HG02610 (cell line): ENCODE measurements around the gene RNU5B-1.

ENCODE experiments used
- ATAC-seq: cut with Tn5 transposase; IDR thresholded peaks from one replicate; pipeline ENCODE4 v1.9.1; 2021; ENCODE audit warnings: mild to moderate bottlenecking, moderate library complexity; ENCODE audit not compliant: unreplicated experiment

Gene RNU5B-1

GRCh38 chr15:65287520-65287855 is 17.0 kb upstream of the RNU5B-1 start:
- ATAC-seq: peak; percentile 29

GRCh38 chr15:65289261-65289854 is 15.1 kb upstream of the RNU5B-1 start:
- no peak for ATAC-seq

GRCh38 chr15:65290228-65290627 is 14.2 kb upstream of the RNU5B-1 start:
- no peak for ATAC-seq

GRCh38 chr15:65292938-65293518 is 11.4 kb upstream of the RNU5B-1 start:
- ATAC-seq: no peak

- ATAC-seq: no peak
These were observed 5.7 kb upstream of the RNU5B-1 start for GRCh38 chr15:65298731-65299130.

GRCh38 chr15:65300924-65301441 is 3.5 kb upstream of the RNU5B-1 start:
- no peak for ATAC-seq

- ATAC-seq: no peak
These were observed 2.4 kb upstream of the RNU5B-1 start for GRCh38 chr15:65302061-65302460.

- no peak for ATAC-seq
These were observed 643 bp upstream of the RNU5B-1 start for GRCh38 chr15:65303687-65304380.

- ATAC-seq: no peak
These were observed 777 bp downstream of the RNU5B-1 start for GRCh38 chr15:65305150-65305758.

- ATAC-seq: no peak
These were observed 1.3 kb downstream of the RNU5B-1 start for GRCh38 chr15:65305776-65306175.

GRCh38 chr15:65306551-65306950 is 2.1 kb downstream of the RNU5B-1 start:
- ATAC-seq: no peak

- ATAC-seq: no peak
These were observed 3.5 kb downstream of the RNU5B-1 start for GRCh38 chr15:65307978-65308377.

- ATAC-seq: no peak
These were observed 5.5 kb downstream of the RNU5B-1 start for GRCh38 chr15:65309882-65310418.

GRCh38 chr15:65310431-65311137 is 6.1 kb downstream of the RNU5B-1 start:
- no peak for ATAC-seq

- no peak for ATAC-seq
These were observed 7.3 kb downstream of the RNU5B-1 start for GRCh38 chr15:65311760-65312159.

GRCh38 chr15:65312400-65312916 is 8.0 kb downstream of the RNU5B-1 start:
- ATAC-seq: no peak

- ATAC-seq: no peak
These were observed 14.4 kb downstream of the RNU5B-1 start for GRCh38 chr15:65318870-65319356.

- ATAC-seq: no peak
These were observed 18.6 kb downstream of the RNU5B-1 start for GRCh38 chr15:65323071-65323511.

GRCh38 chr15:65326117-65326526 is 21.6 kb downstream of the RNU5B-1 start:
- ATAC-seq: no peak

- no peak for ATAC-seq
These were observed 22.3 kb downstream of the RNU5B-1 start for GRCh38 chr15:65326818-65327217.
